Measurements from ENCODE around the gene CDK7.

- TF ChIP-seq, protein P1, sequence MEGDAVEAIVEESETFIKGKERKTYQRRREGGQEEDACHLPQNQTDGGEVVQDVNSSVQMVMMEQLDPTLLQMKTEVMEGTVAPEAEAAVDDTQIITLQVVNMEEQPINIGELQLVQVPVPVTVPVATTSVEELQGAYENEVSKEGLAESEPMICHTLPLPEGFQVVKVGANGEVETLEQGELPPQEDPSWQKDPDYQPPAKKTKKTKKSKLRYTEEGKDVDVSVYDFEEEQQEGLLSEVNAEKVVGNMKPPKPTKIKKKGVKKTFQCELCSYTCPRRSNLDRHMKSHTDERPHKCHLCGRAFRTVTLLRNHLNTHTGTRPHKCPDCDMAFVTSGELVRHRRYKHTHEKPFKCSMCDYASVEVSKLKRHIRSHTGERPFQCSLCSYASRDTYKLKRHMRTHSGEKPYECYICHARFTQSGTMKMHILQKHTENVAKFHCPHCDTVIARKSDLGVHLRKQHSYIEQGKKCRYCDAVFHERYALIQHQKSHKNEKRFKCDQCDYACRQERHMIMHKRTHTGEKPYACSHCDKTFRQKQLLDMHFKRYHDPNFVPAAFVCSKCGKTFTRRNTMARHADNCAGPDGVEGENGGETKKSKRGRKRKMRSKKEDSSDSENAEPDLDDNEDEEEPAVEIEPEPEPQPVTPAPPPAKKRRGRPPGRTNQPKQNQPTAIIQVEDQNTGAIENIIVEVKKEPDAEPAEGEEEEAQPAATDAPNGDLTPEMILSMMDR (IDR thresholded peaks at IDR 0.05; ENCODE audit: low read depth, low read length): no peak
- no peak for TF ChIP-seq POLR2A (IDR thresholded peaks at IDR 0.05; ENCODE audit: extremely low read depth, insufficient read length)
These were observed 4.1 kb downstream of the CDK7 start for GRCh38 chr5:69238760-69239251.

All from NB4 (cell line).